ENCODE measurements around the gene MAML2.

GRCh38 chr11:96199563-96200025, 143.4 kb downstream of the MAML2 start:
- TF ChIP-seq, protein P1, sequence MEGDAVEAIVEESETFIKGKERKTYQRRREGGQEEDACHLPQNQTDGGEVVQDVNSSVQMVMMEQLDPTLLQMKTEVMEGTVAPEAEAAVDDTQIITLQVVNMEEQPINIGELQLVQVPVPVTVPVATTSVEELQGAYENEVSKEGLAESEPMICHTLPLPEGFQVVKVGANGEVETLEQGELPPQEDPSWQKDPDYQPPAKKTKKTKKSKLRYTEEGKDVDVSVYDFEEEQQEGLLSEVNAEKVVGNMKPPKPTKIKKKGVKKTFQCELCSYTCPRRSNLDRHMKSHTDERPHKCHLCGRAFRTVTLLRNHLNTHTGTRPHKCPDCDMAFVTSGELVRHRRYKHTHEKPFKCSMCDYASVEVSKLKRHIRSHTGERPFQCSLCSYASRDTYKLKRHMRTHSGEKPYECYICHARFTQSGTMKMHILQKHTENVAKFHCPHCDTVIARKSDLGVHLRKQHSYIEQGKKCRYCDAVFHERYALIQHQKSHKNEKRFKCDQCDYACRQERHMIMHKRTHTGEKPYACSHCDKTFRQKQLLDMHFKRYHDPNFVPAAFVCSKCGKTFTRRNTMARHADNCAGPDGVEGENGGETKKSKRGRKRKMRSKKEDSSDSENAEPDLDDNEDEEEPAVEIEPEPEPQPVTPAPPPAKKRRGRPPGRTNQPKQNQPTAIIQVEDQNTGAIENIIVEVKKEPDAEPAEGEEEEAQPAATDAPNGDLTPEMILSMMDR (IDR thresholded peaks at IDR 0.05) = no peak
- no peak for TF ChIP-seq POLR2A (IDR thresholded peaks at IDR 0.05)
